ENCODE results near the gene ANGPTL7.
"Not testable (repeated sequence)": the region's sequence is repeated elsewhere in the genome, so short reads cannot be mapped to it uniquely, and the experiment has no call there.

ANGPTL7 gene

DNA sequence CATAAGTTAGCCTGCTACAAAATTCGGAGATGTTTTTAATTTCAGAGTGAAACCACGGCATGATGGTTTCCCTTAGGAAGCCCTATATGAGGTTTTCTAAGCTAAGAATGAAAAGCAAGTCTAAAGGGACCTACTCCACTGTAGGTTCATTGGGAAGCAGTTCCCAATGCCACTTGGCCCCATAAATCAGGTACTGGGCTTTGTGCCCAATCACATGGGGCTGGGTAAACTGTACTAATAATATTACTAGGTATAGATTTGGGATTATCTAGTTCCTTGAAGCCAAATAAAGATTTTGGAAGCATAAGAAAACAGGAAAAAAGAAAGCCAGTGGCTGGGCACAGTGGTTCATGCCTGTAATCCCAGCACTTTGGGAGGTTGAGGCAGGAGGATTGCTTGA, 19.1 kb upstream of the ANGPTL7 start:
- no peak for DNase-seq (ENCODE audit: low read depth)
- H3K27me3 ChIP-seq (replicated peaks; ENCODE audit: control insufficient read depth, insufficient read depth, low read length): no peaks in the 10 kb centered on the region
- no peak overlapping the region for H3K9ac ChIP-seq (ENCODE audit: low read length)
- no peaks in the 10 kb centered on the region for H3K4me1 ChIP-seq (ENCODE audit: control insufficient read depth, insufficient read depth, low read length)
- no peaks in the 10 kb centered on the region for H3K9me3 ChIP-seq (ENCODE audit: control insufficient read depth, low read length)
- H3K36me3 ChIP-seq (ENCODE audit: control insufficient read depth, insufficient read depth, low read length, severe bottlenecking): peaks cover 7% of the 10 kb centered on the region
- H3K4me3 ChIP-seq (ENCODE audit: low read length): no peak overlapping the region

DNA sequence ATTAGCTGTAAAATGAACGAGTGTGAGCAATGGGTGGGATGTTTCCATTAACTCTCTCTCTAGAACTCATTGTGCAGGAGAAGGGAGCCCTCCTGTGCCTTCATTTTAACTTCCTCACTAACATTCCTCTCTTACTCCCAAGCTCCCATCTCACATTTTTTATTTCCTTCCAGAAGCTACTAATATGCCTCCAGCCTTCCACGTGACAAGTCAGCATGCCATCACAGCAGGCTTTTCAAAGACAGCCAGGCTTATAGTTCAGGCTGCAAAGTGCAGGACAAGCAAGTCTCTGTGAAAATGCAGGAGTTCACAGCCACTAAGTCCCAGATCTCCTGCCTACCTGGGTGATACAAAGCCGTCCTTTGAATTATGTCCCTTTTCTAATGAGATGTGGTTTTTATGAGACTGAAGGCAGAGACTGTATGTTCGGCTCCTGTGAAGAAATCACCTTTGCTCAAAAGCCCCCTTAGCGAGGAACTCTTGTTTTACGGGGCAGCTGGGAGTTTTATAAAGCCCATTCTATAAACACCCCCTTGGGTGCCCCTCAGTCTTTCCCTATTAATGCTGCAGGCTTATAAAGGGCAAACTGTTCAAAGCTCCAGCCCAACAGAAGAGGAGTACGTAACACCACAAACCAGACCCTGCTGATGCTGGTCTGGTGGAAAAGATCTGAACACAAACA, 14.8 kb upstream of the ANGPTL7 start:
- DNase-seq (ENCODE audit: low read depth): peak; percentile 27
- Histone ChIP-seq H3K9ac (ENCODE audit: low read length) (no peak overlapping the region), H3K4me3 (ENCODE audit: low read length) (no peak overlapping the region), H3K27me3 (replicated peaks; ENCODE audit: control insufficient read depth, insufficient read depth, low read length) (no peaks in the 10 kb centered on the region), H3K36me3 (ENCODE audit: control insufficient read depth, insufficient read depth, low read length, severe bottlenecking) (no peaks in the 10 kb centered on the region), H3K4me1 (ENCODE audit: control insufficient read depth, insufficient read depth, low read length) (peaks cover 32% of the 10 kb centered on the region), H3K9me3 (ENCODE audit: control insufficient read depth, low read length) (no peaks in the 10 kb centered on the region)

DNA sequence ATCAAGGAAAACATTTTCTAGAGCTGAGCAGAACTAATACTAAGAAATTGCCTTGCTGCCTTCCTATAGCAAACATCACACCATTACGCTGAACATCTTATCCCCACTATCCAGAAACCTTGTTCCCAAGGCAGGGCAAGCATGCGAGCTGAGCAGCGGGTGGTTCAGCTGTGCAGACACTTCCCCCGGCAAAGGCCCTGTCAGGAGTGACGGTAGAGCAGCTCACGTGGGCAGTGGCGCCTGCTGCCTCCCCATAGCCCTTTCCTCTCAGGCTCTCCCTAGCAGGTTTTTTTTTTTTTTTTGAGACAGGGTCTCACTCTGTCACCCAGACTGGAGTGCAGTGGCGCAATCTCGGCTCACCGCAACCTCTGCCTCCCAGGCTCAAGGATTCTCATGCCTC, 13.7 kb upstream of the ANGPTL7 start:
- no peaks in the 10 kb centered on the region for H3K27me3 ChIP-seq (replicated peaks; ENCODE audit: control insufficient read depth, insufficient read depth, low read length)
- H3K36me3 ChIP-seq (ENCODE audit: control insufficient read depth, insufficient read depth, low read length, severe bottlenecking): no peaks in the 10 kb centered on the region
- no peak overlapping the region for H3K4me3 ChIP-seq (ENCODE audit: low read length)
- H3K9ac ChIP-seq (ENCODE audit: low read length): no peak overlapping the region
- H3K4me1 ChIP-seq (ENCODE audit: control insufficient read depth, insufficient read depth, low read length): peaks cover 41% of the 10 kb centered on the region
- no peaks in the 10 kb centered on the region for H3K9me3 ChIP-seq (ENCODE audit: control insufficient read depth, low read length)
- no peak for DNase-seq (ENCODE audit: low read depth)

DNA sequence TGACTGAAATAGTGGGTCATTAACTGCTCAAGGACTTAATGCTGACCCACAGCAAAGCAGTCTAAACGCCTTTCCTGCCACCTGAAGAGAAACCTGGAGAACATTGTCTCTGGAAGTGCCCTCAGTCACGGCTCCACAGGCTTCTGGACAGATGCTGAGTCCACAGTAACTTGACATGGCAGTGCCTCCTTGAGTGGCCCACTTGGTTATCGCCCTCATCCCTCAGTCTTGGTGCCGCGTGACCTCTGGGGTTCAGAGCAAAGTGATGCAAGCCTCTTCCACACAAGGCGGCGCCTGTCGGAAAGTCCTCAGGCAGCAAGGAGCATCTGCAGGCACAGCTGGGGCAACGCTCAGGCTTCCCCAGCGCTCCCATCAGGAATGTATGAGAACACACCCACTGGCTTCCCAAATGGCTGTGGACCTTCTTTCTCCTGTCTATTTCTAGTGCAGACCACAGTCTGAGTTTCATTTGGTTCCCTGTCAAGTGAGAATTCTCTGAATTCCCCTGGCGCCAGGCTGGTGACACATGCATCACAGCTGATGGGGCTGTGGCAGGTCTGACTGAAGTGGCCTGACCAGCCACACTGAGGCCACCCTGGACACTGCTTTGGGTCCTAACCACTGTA, 13.0 kb upstream of the ANGPTL7 start:
- peak; percentile 23 for DNase-seq (ENCODE audit: low read depth)
- Histone ChIP-seq H3K4me1 (ENCODE audit: control insufficient read depth, insufficient read depth, low read length) (peaks cover 47% of the 10 kb centered on the region), H3K4me3 (ENCODE audit: low read length) (no peak overlapping the region), H3K9me3 (ENCODE audit: control insufficient read depth, low read length) (no peaks in the 10 kb centered on the region), H3K36me3 (ENCODE audit: control insufficient read depth, insufficient read depth, low read length, severe bottlenecking) (no peaks in the 10 kb centered on the region), H3K9ac (ENCODE audit: low read length) (no peak overlapping the region), H3K27me3 (replicated peaks; ENCODE audit: control insufficient read depth, insufficient read depth, low read length) (no peaks in the 10 kb centered on the region)

DNA sequence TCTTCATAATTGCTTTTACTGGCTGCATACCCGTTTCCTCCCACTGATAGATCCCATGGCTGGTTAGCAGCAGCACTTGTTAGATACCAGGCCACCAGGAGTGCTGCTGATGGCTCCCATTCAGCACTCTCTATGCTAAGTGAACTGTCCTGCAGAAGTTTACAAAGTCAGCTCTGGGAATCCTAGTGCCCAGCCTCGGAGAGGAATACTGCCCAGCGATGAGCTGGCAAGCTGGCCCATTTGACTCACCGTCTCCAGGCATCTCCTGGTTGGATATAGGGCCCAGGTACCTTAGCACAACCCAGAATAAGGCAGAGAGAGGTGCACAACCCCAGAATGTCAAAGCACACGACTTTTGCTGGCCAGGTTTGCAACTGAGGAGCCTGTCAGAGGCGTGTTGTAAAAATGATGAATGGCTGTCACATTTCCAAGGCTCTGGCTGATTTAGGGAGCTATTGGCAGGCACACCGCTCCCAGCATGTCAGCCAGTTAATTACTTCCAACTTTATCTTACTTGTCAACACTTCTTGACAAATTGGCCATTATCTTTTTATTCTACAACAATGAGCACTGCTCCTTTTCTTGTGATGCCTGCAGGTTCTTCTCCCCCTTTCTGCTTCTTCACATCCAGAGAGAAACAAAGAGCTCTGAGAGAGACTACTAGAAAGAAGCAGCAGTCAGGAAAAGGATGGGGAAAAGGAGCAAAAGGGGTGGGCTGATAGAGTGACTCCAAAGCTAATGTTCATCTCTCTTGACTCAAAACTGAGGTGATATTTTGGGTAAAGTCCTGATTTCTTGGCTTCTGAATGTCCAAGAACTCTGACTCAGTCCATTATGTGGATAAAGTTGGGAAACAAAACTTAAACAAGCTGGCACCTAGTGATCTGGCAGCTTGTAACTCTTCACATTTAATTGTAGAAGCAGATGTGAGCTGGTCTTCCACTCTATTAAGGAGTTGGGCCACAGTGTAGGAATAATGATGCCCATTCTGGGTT, 10.8 kb upstream of the ANGPTL7 start:
- H3K9me3 ChIP-seq (ENCODE audit: control insufficient read depth, low read length): no peaks in the 10 kb centered on the region
- H3K9ac ChIP-seq (ENCODE audit: low read length): no peak overlapping the region
- peak overlapping the region; percentile 4 for H3K4me3 ChIP-seq (ENCODE audit: low read length)
- no peaks in the 10 kb centered on the region for H3K27me3 ChIP-seq (replicated peaks; ENCODE audit: control insufficient read depth, insufficient read depth, low read length)
- H3K36me3 ChIP-seq (ENCODE audit: control insufficient read depth, insufficient read depth, low read length, severe bottlenecking): peaks cover 2% of the 10 kb centered on the region
- H3K4me1 ChIP-seq (ENCODE audit: control insufficient read depth, insufficient read depth, low read length): peaks cover 47% of the 10 kb centered on the region
- DNase-seq (ENCODE audit: low read depth): no peak

DNA sequence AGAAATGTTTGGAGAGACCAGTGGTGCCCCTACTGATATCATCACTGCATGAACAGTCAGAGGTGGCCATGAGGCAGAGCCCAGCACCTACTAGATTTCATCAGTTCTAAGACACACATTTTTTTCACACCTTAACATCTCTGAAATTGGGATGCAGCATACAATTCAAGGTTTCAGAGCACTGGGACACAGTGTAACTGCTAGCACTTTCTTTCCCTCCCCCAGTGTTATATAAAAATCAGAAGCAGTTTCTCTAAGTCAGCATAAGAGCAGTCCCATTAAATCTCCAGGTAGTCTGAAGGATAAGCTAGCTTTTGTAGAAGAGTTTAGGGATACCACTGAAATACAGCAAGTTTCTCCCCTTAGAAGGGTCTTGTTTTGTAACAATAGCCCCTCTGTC, 10.0 kb upstream of the ANGPTL7 start:
- H3K4me3 ChIP-seq (ENCODE audit: low read length): peak overlapping the region; percentile 4
- peak overlapping the region; percentile 25 for H3K9ac ChIP-seq (ENCODE audit: low read length)
- H3K9me3 ChIP-seq (ENCODE audit: control insufficient read depth, low read length): no peaks in the 10 kb centered on the region
- H3K27me3 ChIP-seq (replicated peaks; ENCODE audit: control insufficient read depth, insufficient read depth, low read length): no peaks in the 10 kb centered on the region
- H3K4me1 ChIP-seq (ENCODE audit: control insufficient read depth, insufficient read depth, low read length): peaks cover 47% of the 10 kb centered on the region
- peaks cover 9% of the 10 kb centered on the region for H3K36me3 ChIP-seq (ENCODE audit: control insufficient read depth, insufficient read depth, low read length, severe bottlenecking)
- DNase-seq (ENCODE audit: low read depth): no peak

DNA sequence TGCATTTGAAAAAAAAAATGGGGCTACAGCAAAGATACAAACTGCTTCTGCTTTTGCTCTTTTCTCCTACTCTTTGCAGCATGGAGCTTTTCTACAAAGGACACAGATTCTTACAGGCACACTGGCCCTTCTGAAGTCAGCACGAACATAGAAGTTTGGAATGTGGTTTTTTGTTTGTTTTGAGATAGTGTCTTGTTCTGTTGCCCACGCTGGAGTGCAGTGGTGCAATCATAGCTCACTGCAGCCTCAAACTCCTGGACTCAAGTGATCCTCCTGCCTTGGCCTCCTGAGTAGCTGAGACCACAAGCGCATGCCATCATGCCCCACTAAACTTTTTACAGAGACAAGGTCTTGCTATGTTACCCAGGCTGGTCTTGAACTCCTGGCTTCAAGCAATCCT, 9.4 kb upstream of the ANGPTL7 start:
- not testable (repeated sequence) for H3K4me3 ChIP-seq (ENCODE audit: low read length); H3K9me3 ChIP-seq (ENCODE audit: control insufficient read depth, low read length); H3K27me3 ChIP-seq (replicated peaks; ENCODE audit: control insufficient read depth, insufficient read depth, low read length)
- Histone ChIP-seq H3K4me1 (ENCODE audit: control insufficient read depth, insufficient read depth, low read length) (peaks cover 47% of the 10 kb centered on the region), H3K36me3 (ENCODE audit: control insufficient read depth, insufficient read depth, low read length, severe bottlenecking) (peaks cover 12% of the 10 kb centered on the region), H3K9ac (ENCODE audit: low read length) (peak overlapping the region; percentile 36)
- DNase-seq (ENCODE audit: low read depth): peak; percentile 68

DNA sequence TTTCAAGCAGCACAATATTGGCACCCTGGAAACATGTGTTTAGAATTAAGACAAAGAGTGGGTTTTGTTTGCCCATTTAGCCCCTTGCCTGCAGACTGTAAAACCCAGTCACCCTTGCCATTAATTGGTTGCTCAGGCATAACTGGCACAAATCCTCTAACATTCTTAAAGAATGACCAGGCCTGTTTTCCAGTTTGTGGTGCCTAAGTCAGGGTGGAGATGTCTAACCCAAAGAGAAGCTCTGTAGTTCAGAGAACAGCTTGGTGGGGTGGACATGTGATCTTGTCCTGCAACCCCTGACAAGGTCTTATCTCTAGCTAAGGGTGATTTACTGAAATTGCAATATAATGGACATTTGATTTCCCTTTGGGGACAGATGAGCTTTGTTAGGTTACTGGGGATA, 8.8 kb upstream of the ANGPTL7 start:
- DNase-seq (ENCODE audit: low read depth): peak; percentile 59
- no peak overlapping the region for H3K4me3 ChIP-seq (ENCODE audit: low read length)
- peak overlapping the region; percentile 36 for H3K9ac ChIP-seq (ENCODE audit: low read length)
- H3K27me3 ChIP-seq (replicated peaks; ENCODE audit: control insufficient read depth, insufficient read depth, low read length): no peaks in the 10 kb centered on the region
- H3K9me3 ChIP-seq (ENCODE audit: control insufficient read depth, low read length): no peaks in the 10 kb centered on the region
- H3K4me1 ChIP-seq (ENCODE audit: control insufficient read depth, insufficient read depth, low read length): peaks cover 50% of the 10 kb centered on the region
- H3K36me3 ChIP-seq (ENCODE audit: control insufficient read depth, insufficient read depth, low read length, severe bottlenecking): peaks cover 12% of the 10 kb centered on the region

DNA sequence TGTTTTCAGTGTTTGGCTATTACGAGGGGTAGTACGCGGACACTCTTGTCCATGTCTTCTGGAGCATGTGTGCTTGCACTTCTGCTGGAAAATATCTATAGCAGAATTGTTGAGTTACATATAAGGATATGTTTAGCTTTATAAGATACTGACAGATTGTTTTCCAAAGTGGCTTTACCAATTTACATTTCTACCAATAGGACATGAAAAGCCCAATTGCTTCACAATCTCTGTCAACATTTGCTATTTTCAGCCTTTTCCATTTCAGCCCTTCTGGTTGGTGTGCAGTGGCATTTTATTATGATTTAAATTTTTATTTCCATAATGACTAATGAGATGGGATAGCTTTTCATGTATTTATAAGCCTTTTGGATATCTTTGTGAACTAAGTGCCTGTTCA, 6.3 kb upstream of the ANGPTL7 start:
- Histone ChIP-seq H3K4me1 (ENCODE audit: control insufficient read depth, insufficient read depth, low read length) (peaks cover 36% of the 10 kb centered on the region), H3K36me3 (ENCODE audit: control insufficient read depth, insufficient read depth, low read length, severe bottlenecking) (peaks cover 12% of the 10 kb centered on the region), H3K9me3 (ENCODE audit: control insufficient read depth, low read length) (no peaks in the 10 kb centered on the region), H3K27me3 (replicated peaks; ENCODE audit: control insufficient read depth, insufficient read depth, low read length) (no peaks in the 10 kb centered on the region), H3K4me3 (ENCODE audit: low read length) (no peak overlapping the region), H3K9ac (ENCODE audit: low read length) (no peak overlapping the region)
- DNase-seq (ENCODE audit: low read depth): no peak

DNA sequence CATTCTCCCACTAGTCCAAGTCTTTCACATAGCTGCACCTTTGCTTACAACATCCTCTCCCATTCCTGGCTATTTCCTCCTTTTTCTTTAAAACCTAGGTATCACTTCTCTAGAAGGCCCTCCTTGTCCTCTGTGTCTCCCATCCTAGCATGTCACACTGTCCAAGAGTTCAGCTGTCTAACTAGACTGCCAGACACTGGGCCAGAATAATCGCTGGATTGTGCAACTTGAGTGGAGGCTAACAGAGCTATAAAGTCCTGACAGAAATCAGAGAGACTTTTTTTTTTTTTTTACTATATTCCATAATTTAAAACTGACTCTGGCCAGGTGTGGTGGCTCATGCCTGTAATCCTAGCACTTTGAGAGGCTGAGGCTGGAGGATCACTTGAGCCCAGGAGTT, 4.2 kb upstream of the ANGPTL7 start:
- DNase-seq (ENCODE audit: low read depth): no peak
- no peak overlapping the region for H3K4me3 ChIP-seq (ENCODE audit: low read length)
- H3K36me3 ChIP-seq (ENCODE audit: control insufficient read depth, insufficient read depth, low read length, severe bottlenecking): peaks cover 17% of the 10 kb centered on the region

DNA sequence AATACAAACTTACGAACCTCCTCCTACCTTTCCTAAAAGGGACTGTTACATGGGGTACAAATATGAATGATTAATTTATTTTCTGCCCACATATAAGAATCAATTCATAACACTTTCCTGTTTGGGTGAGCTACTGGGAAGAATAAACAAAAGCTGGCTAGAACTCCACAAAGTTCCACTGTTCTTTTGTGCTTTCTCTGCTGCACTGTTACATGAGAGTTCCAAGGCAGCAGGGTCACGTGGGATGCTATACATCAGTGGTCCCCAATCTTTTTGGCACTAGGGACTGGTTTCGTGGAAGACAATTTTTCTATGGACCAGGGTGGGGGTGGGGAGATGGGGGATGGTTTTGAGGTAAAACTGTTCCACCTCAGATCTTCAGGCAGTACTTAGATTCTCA, 2.2 kb upstream of the ANGPTL7 start:
- Histone ChIP-seq H3K4me1 (ENCODE audit: control insufficient read depth, insufficient read depth, low read length) (peaks cover 19% of the 10 kb centered on the region), H3K36me3 (ENCODE audit: control insufficient read depth, insufficient read depth, low read length, severe bottlenecking) (peaks cover 35% of the 10 kb centered on the region), H3K9me3 (ENCODE audit: control insufficient read depth, low read length) (no peaks in the 10 kb centered on the region), H3K4me3 (ENCODE audit: low read length) (no peak overlapping the region), H3K27me3 (replicated peaks; ENCODE audit: control insufficient read depth, insufficient read depth, low read length) (no peaks in the 10 kb centered on the region), H3K9ac (ENCODE audit: low read length) (no peak overlapping the region)
- DNase-seq (ENCODE audit: low read depth): no peak

More for the DNA sequence above, 4.2 kb upstream of the ANGPTL7 start:
- H3K9me3 ChIP-seq (ENCODE audit: control insufficient read depth, low read length): no peaks in the 10 kb centered on the region
- no peaks in the 10 kb centered on the region for H3K27me3 ChIP-seq (replicated peaks; ENCODE audit: control insufficient read depth, insufficient read depth, low read length)
- peaks cover 30% of the 10 kb centered on the region for H3K4me1 ChIP-seq (ENCODE audit: control insufficient read depth, insufficient read depth, low read length)
- H3K9ac ChIP-seq (ENCODE audit: low read length): no peak overlapping the region
